HG02938 (cell line): Measurements from ENCODE around the gene TBC1D30.
"Not testable (repeated sequence)": the region's sequence is repeated elsewhere in the genome, so short reads cannot be mapped to it uniquely, and the experiment has no call there.

Experiments used
- ATAC-seq: cut with Tn5 transposase; IDR thresholded peaks from one replicate; pipeline ENCODE4 v1.9.1; 2021; ENCODE audit warnings: mild to moderate bottlenecking, moderate library complexity; ENCODE audit not compliant: unreplicated experiment

TBC1D30 gene

DNA sequence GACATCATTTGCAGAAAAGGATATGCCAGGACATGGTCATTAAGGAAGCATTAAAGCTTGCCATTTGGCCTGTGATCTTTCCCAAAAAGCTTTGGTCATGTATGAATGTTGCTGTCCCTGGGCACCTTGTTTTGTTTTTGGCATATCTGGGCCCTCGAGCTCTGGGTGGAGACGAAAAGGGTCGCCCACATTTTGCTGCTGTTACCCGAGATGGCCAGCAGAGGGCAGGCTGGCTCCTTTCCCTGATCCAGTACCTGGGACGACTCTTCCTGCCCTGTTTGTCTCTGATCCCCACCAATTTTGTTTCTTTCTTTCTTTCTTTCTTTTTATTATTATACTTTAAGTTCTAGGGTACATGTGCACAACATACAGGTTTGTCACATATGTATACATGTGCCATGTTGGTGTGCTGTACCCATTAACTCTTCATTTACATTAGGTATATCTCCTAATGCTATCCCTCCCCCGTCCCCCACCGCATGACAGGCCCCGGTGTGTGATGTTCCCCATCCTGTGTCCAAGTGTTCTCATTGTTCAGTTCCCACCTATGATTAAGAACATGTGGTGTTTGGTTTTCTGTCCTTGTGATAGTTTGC lies 22.2 kb upstream of the TBC1D30 start:
- not testable (repeated sequence) for ATAC-seq

- no peak for ATAC-seq
Observed at GRCh38 chr12:64806173-64806572, 18.3 kb upstream of the TBC1D30 start.

- ATAC-seq: no peak
Observed at GRCh38 chr12:64806593-64807460, 17.6 kb upstream of the TBC1D30 start.

DNA sequence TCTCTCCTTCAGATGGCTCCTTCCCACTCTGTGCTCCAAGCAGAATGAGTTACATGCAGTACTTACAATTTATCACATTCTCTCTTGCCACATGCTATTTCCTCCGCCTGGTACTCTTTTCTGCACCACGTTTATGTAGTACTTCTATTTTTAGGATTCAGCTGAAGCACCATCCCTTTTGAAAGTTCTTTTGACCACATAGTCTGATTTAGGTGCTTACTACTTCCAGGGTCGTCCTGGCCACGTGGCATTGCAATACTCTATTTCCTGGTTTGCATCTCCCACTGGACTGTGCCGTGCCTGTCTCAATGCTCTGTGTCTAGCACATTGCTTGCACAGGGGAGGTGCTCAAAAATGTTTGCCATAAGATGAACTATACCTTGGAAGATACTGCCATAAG lies 16.3 kb upstream of the TBC1D30 start:
- ATAC-seq: no peak

GRCh38 chr12:64810831-64811230 lies 13.6 kb upstream of the TBC1D30 start:
- ATAC-seq: no peak

DNA sequence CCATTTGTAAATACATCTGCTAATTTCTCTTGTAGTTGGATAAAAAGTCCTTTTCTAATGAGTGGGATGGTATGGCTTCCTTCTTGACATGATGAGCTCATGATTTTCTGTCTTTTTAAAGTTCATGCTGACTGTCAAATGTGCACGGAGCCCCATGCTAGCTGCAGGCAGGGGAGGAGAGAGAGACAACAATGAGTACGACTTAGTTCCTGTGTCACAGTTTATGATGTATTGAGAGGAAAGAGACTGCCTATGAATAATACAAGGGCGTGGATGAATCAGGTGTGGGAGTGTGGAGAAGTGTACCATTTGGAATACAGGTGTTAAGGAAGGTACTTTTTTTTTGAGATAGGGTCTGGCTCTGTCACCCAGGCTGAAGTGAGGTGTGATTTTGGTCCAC lies 10.7 kb upstream of the TBC1D30 start:
- no peak for ATAC-seq

DNA sequence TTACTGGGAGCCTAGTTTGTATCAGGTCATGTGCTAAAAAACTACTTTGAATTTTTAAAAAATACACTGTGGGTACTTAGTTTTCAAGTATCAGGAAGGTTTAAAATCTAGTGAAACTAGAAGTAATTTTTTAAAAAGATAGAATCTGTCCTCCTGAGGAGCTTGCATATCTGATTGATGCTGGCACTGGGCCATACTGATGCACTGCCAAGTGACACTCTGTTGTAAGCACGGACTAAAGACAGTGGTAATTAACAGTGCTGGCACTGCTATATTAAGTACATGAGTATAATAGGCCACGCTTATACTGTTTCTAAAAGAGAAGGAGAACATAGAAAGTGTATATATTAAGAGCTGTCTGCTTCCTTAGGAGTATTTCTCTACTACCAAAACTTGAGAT lies 10.0 kb upstream of the TBC1D30 start:
- ATAC-seq: no peak

- ATAC-seq: no peak
Observed at GRCh38 chr12:64819816-64820402, 4.5 kb upstream of the TBC1D30 start.

GRCh38 chr12:64820593-64820992 lies 3.9 kb upstream of the TBC1D30 start:
- ATAC-seq: no peak

GRCh38 chr12:64821116-64821630 lies 3.3 kb upstream of the TBC1D30 start:
- ATAC-seq: no peak

GRCh38 chr12:64824130-64824499 lies 332 bp upstream of the TBC1D30 start:
- no peak for ATAC-seq

DNA sequence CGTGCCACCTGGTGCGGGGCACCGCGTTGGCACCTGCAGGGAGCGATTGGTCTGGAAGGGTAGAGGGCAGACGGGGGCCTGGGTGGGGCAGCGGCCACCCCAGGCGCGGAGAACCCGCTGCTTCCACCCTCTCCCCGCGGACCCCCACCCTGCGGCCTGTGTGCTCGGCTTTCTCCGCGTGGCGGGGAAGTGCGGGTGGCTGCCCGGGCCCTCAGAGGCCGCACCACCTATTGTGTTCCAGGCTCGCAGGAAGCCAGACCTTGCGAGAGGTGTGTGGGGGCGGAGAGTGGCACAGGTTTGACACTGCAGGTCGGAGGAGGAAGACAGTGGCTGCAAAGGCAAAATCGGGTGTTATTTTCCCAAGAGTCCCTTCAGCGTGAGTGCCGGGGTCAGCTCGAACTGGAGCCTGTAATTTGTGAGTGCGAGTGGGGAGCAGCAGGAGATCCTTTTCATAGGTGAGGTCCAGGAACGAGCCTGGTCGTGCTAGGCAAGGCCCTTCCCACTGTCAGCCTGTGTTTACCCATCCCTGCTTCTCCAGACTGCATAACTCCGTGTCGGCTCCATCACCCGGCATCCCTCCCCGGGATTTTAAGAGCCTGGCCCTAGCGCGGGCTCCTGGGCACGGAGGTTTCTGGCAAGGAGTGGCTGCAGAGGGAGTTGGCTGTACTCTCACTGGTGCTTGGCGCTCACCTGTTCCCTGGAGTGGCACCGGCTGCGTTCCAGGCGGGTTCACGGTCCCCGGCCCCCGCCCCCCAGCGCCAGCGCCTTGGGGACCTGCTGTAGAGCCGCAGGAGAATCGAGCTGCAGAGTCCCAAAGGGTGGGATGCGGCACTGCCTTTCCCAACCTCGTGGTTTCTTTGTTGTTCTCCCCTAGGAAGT lies 935 bp downstream of the TBC1D30 start:
- ATAC-seq: no peak

GRCh38 chr12:64826234-64826633 lies 1.8 kb downstream of the TBC1D30 start:
- ATAC-seq: peak; percentile 55

DNA sequence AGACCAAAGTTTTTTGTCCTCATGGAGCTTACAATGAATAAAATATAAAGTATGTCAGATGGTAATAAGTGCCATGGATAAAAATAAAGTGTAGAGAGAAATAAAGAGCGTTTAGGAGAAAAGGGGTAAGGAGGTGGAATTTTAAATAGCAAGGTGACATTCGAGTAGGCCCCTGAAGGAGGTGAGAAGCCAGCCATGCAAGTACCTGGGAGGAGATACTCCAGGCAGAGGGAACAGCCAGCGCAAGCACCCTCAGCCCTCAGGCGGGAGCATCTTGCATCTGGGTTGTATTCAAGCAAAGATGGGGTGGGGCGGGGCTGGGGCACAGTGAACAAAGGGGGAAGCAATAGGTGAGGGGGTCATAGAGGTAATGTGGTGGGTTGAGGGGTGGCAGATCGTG lies 4.3 kb downstream of the TBC1D30 start:
- no peak for ATAC-seq

DNA sequence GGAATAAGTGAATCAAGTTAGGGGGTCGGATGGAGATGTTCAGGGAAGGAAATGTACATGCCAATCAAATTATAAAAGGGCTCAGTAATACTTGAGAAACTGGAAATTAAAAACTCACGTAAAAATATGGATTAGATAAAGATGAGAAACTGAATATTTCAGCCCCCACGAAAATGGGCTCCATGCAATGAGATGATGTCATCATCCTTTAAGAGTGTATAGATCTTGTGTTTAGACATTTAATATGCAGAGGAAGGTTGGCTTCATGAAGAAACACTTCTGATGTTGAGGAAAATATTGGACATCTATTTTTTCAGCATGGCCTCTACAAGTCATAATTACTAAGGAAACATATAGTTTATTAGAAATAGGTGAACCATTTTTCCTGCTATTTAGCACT lies 9.5 kb downstream of the TBC1D30 start:
- no peak for ATAC-seq

- ATAC-seq: no peak
Observed at GRCh38 chr12:64835901-64836300, 11.5 kb downstream of the TBC1D30 start.

DNA sequence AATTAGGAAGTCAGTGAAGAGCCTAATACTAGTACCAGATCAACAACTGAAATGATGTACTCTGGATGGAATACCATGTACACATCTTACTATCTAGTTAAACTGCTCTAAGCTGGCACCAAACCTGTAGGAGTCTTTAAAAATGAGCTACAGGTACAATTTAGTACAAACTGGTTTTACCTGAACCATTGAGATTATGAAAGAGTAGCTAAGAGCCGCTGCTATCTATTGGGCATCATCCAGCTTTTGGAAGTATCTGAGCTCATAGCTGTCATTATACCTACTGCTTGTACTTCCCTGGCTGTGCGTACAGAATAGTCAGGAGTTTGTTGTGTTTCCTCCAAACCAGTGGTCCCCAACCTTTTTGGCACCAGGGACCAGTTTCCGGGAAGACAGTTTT lies 12.4 kb downstream of the TBC1D30 start:
- ATAC-seq: no peak

- no peak for ATAC-seq
Observed at GRCh38 chr12:64837427-64837826, 13.0 kb downstream of the TBC1D30 start.

GRCh38 chr12:64840119-64840518 lies 15.7 kb downstream of the TBC1D30 start:
- no peak for ATAC-seq

- ATAC-seq: no peak
Observed at GRCh38 chr12:64840949-64841717, 16.7 kb downstream of the TBC1D30 start.
